Measurements from ENCODE around the gene RTKN2.

DNA sequence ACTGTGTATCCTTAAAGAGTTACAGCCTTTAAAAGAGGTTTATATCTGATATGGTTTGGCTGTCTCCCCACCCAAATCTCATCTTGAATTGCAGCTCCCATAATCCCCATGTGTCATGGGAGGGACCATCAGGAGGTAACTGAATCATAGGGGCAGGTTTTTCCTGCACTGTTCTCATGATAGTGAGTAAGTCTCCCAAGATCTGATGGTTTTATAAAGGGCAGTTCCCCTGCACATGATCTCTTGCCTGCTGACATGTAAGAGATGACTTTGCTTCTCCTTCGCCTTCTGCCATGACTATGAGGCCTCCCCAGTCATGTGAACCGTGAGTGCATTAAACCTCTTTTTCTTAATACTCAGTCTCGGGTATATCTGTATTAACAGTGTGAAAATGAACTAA lies 9.7 kb downstream of the RTKN2 start:
- TF ChIP-seq TAF1 (IDR thresholded peaks at IDR 0.05; ENCODE audit: low read depth) (no peak), EP300 (conservative IDR thresholded peaks at IDR 0.05; ENCODE audit: poor library complexity, severe bottlenecking) (no peak), RAD21 (conservative IDR thresholded peaks at IDR 0.05) (no peak), SMC3 (conservative IDR thresholded peaks at IDR 0.05; ENCODE audit: poor library complexity) (no peak), EZH2 (IDR thresholded peaks at IDR 0.05; ENCODE audit: borderline replicate concordance, insufficient read depth, low read length, poor library complexity, severe bottlenecking) (no peak)
- TF ChIP-seq, protein P1, sequence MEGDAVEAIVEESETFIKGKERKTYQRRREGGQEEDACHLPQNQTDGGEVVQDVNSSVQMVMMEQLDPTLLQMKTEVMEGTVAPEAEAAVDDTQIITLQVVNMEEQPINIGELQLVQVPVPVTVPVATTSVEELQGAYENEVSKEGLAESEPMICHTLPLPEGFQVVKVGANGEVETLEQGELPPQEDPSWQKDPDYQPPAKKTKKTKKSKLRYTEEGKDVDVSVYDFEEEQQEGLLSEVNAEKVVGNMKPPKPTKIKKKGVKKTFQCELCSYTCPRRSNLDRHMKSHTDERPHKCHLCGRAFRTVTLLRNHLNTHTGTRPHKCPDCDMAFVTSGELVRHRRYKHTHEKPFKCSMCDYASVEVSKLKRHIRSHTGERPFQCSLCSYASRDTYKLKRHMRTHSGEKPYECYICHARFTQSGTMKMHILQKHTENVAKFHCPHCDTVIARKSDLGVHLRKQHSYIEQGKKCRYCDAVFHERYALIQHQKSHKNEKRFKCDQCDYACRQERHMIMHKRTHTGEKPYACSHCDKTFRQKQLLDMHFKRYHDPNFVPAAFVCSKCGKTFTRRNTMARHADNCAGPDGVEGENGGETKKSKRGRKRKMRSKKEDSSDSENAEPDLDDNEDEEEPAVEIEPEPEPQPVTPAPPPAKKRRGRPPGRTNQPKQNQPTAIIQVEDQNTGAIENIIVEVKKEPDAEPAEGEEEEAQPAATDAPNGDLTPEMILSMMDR (IDR thresholded peaks at IDR 0.05; ENCODE audit: poor library complexity, severe bottlenecking) = no peak

Data from neural cell (in vitro differentiated cells).